HG02840 (cell line): Measurements from ENCODE around the gene AUNIP.
"Not testable (repeated sequence)": the region's sequence is repeated elsewhere in the genome, so short reads cannot be mapped to it uniquely, and the experiment has no call there.

Experiments used
- ATAC-seq: cut with Tn5 transposase; IDR thresholded peaks from one replicate; pipeline ENCODE4 v1.9.1; 2021; ENCODE audit warnings: mild to moderate bottlenecking, moderate library complexity, moderate number of reproducible peaks; ENCODE audit not compliant: unreplicated experiment, low FRiP score

AUNIP gene

GRCh38 chr1:25867210-25867991 is 8.1 kb upstream of the AUNIP start:
- ATAC-seq = no peak

- ATAC-seq = no peak
Observed at GRCh38 chr1:25866288-25866687, 7.0 kb upstream of the AUNIP start.

- ATAC-seq = no peak
Observed at GRCh38 chr1:25864434-25864833, 5.2 kb upstream of the AUNIP start.

GRCh38 chr1:25863486-25864262 is 4.4 kb upstream of the AUNIP start:
- ATAC-seq = no peak

- no peak for ATAC-seq
Observed at GRCh38 chr1:25862785-25863485, 3.7 kb upstream of the AUNIP start.

GRCh38 chr1:25861316-25862286 is 2.3 kb upstream of the AUNIP start:
- no peak for ATAC-seq

- no peak for ATAC-seq
Observed at GRCh38 chr1:25858494-25858893, 763 bp downstream of the AUNIP start.

- ATAC-seq = no peak
Observed at GRCh38 chr1:25856856-25857255, 2.4 kb downstream of the AUNIP start.

GRCh38 chr1:25854554-25854953 is 4.7 kb downstream of the AUNIP start:
- ATAC-seq = no peak

GRCh38 chr1:25848531-25848930 is 10.7 kb downstream of the AUNIP start:
- no peak for ATAC-seq

- ATAC-seq = no peak
Observed at GRCh38 chr1:25847929-25848328, 11.3 kb downstream of the AUNIP start.

GRCh38 chr1:25845664-25846063 is 13.6 kb downstream of the AUNIP start:
- ATAC-seq = no peak

GRCh38 chr1:25844536-25845337 is 14.5 kb downstream of the AUNIP start:
- no peak for ATAC-seq

GRCh38 chr1:25843483-25843882 is 15.8 kb downstream of the AUNIP start:
- ATAC-seq = no peak

GRCh38 chr1:25839808-25840207 is 19.4 kb downstream of the AUNIP start:
- not testable (repeated sequence) for ATAC-seq

GRCh38 chr1:25837262-25837875 is 21.9 kb downstream of the AUNIP start:
- ATAC-seq = no peak

- ATAC-seq = no peak
Observed at GRCh38 chr1:25836695-25837094, 22.6 kb downstream of the AUNIP start.

- no peak for ATAC-seq
Observed at GRCh38 chr1:25834894-25835293, 24.4 kb downstream of the AUNIP start.

- ATAC-seq = no peak
Observed at GRCh38 chr1:25833158-25833557, 26.1 kb downstream of the AUNIP start.
